ENCODE results near the gene TMEM125. TPM values are rescaled to one million over a fixed set of nuclear protein-coding genes. Genes with fewer than 3 reads are reported as not detected.

TMEM125 gene
- total RNA-seq, 1 experiment from 2014 or later: 24.4 TPM

DNA sequence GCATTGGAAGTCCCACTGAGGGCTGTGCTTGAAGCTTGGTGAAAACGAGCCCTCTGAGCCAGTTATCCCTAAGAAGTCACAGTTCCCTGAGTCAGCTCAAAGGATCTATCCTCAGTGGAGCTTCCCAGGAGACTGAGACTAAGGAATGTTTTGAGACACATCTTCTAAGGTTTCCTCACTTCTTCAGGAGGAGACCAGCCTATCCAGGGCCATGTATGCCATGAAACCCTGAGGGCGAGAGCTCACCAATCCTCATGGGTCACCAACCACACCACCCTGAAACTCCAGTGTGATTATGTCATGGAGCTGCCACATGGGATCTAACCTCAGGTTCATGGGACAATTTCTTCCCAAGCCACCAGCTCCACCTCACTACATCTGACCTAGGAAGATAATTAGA is 23.4 kb downstream of the TMEM125 start:
- no peaks in the 10 kb centered on the region for H3K36me3 Mint-ChIP-seq (ENCODE audit: insufficient read depth, unreplicated experiment)
- no peaks in the 10 kb centered on the region for H3K9me3 Mint-ChIP-seq (ENCODE audit: low read depth, unreplicated experiment)
- no peak overlapping the region for H3K4me3 Mint-ChIP-seq (ENCODE audit: low read depth, unreplicated experiment)
- BruUV-seq (replicated peaks): no TSS peak
- no peaks in the 10 kb centered on the region for H3K4me1 Mint-ChIP-seq (ENCODE audit: low read depth, unreplicated experiment)
- H3K27me3 Mint-ChIP-seq (ENCODE audit: unreplicated experiment): no peaks in the 10 kb centered on the region
- no peak for TF ChIP-seq CTCF (IDR thresholded peaks at IDR 0.05; ENCODE audit: unreplicated experiment)
- H3K27ac Mint-ChIP-seq (ENCODE audit: unreplicated experiment): no peak overlapping the region
- DNase-seq: no peak
- CTCF ChIA-PET: interaction anchor here (0.6 kb wide), 1 partner anchor 34 kb away, joined by 6 read pairs; no protein-coding TSS in a partner anchor
- intact Hi-C loops (cut with micrococcal nuclease; ENCODE audit: unreplicated experiment): no loop called here

- BruUV-seq (replicated peaks): no TSS peak
- Mint-ChIP-seq H3K27ac (ENCODE audit: unreplicated experiment) (no peak overlapping the region), H3K27me3 (ENCODE audit: unreplicated experiment) (no peaks in the 10 kb centered on the region), H3K4me1 (ENCODE audit: low read depth, unreplicated experiment) (no peaks in the 10 kb centered on the region), H3K9me3 (ENCODE audit: low read depth, unreplicated experiment) (no peaks in the 10 kb centered on the region), H3K36me3 (ENCODE audit: insufficient read depth, unreplicated experiment) (no peaks in the 10 kb centered on the region), H3K4me3 (ENCODE audit: low read depth, unreplicated experiment) (no peak overlapping the region)
- no peak for DNase-seq
- TF ChIP-seq CTCF (IDR thresholded peaks at IDR 0.05; ENCODE audit: unreplicated experiment): no peak
- intact Hi-C loops (cut with micrococcal nuclease; ENCODE audit: unreplicated experiment): no loop called here
- CTCF ChIA-PET: interaction anchor here (2.0 kb wide), 1 partner anchor 9 kb away, joined by 11 read pairs; the partner anchor contains the start of gene C1orf210
Measured at GRCh38 chr1:43293896-43294760, 24.3 kb downstream of the TMEM125 start.

DNA sequence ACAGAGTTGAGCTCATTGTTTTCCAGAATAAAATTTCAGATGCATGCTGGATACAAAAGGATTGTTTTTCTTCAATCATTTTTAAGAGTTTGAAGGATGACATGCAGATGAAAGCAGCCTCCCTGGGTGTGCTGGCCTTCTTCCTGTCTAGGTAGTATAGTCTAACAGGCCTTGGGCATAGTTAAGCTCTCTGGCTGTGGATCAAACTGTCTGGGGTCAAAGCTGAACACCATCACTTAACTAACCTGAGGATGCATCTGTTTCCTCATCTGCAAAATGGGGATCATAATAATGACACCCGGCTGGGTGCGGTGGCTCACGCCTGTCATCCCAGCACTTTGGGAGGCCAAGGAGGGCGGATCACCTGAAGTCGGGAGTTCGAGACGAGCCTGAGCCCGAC is 25.0 kb downstream of the TMEM125 start:
- no peaks in the 10 kb centered on the region for H3K9me3 Mint-ChIP-seq (ENCODE audit: low read depth, unreplicated experiment)
- intact Hi-C loops (cut with micrococcal nuclease; ENCODE audit: unreplicated experiment): loop anchor here (5.0 kb wide), 1 partner anchor 53 kb away; no protein-coding TSS in a partner anchor
- H3K36me3 Mint-ChIP-seq (ENCODE audit: insufficient read depth, unreplicated experiment): no peaks in the 10 kb centered on the region
- no peak overlapping the region for H3K4me3 Mint-ChIP-seq (ENCODE audit: low read depth, unreplicated experiment)
- H3K27me3 Mint-ChIP-seq (ENCODE audit: unreplicated experiment): no peaks in the 10 kb centered on the region
- no peaks in the 10 kb centered on the region for H3K4me1 Mint-ChIP-seq (ENCODE audit: low read depth, unreplicated experiment)
- BruUV-seq (replicated peaks): no TSS peak
- CTCF ChIA-PET: interaction anchor here (2.0 kb wide), 1 partner anchor 9 kb away, joined by 11 read pairs; the partner anchor contains the start of gene C1orf210
- H3K27ac Mint-ChIP-seq (ENCODE audit: unreplicated experiment): no peak overlapping the region
- DNase-seq: no peak
- no peak for TF ChIP-seq CTCF (IDR thresholded peaks at IDR 0.05; ENCODE audit: unreplicated experiment)

DNA sequence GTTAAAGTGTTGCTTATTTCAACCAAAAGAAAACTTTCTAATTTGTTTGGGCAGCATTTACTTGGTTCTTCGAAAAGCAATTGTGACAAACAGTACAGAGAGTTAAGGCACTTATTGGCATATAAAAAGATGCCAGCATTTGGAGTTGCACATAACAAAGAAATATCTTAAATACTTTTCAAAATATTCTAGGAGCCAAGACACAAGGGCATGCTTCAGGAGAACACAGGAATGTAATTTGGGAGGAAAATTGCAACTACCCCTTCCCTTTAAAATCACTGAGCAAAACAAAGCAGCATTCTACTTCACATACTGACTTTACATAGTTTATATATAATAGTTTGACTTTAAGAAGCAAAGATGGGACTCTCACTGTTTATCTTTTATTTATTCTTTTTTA is 26.4 kb downstream of the TMEM125 start:
- intact Hi-C loops (cut with micrococcal nuclease; ENCODE audit: unreplicated experiment): loop anchor here (5.0 kb wide), 1 partner anchor 51 kb away; no protein-coding TSS in a partner anchor
- no TSS peak for BruUV-seq (replicated peaks)
- Mint-ChIP-seq H3K4me1 (ENCODE audit: low read depth, unreplicated experiment) (no peaks in the 10 kb centered on the region), H3K27me3 (ENCODE audit: unreplicated experiment) (no peaks in the 10 kb centered on the region), H3K4me3 (ENCODE audit: low read depth, unreplicated experiment) (no peak overlapping the region), H3K9me3 (ENCODE audit: low read depth, unreplicated experiment) (no peaks in the 10 kb centered on the region), H3K27ac (ENCODE audit: unreplicated experiment) (no peak overlapping the region), H3K36me3 (ENCODE audit: insufficient read depth, unreplicated experiment) (no peaks in the 10 kb centered on the region)
- CTCF ChIA-PET: no interaction called here
- no peak for TF ChIP-seq CTCF (IDR thresholded peaks at IDR 0.05; ENCODE audit: unreplicated experiment)
- no peak for DNase-seq

Data from Calu3 (cell line).